Measurements from ENCODE around the gene BRAP.

DNA sequence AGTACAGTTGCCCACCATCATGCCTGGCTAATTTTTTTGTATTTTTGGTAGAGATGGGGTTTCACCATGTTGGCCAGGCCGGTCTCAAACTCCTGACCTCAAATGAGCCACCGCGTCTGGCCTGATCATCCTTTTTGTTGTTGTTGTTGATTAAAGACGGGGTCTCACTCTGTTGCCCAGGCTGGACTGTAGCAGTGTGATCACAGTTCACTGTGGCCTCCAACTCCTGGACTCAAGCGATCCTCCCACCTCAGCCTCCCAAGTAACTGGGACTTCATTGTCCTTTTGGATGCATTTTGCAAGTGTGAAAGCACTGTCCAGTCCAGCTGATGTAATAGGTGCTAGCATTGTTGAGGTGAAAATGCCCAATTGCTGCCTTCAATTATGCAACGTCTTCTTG lies 59.5 kb downstream of the BRAP start:
- TF ChIP-seq POLR2A (IDR thresholded peaks at IDR 0.05) (no peak), EP300 (IDR thresholded peaks at IDR 0.05) (no peak), POLR2AphosphoS5 (IDR thresholded peaks at IDR 0.05) (no peak)
- TF ChIP-seq, protein P1, sequence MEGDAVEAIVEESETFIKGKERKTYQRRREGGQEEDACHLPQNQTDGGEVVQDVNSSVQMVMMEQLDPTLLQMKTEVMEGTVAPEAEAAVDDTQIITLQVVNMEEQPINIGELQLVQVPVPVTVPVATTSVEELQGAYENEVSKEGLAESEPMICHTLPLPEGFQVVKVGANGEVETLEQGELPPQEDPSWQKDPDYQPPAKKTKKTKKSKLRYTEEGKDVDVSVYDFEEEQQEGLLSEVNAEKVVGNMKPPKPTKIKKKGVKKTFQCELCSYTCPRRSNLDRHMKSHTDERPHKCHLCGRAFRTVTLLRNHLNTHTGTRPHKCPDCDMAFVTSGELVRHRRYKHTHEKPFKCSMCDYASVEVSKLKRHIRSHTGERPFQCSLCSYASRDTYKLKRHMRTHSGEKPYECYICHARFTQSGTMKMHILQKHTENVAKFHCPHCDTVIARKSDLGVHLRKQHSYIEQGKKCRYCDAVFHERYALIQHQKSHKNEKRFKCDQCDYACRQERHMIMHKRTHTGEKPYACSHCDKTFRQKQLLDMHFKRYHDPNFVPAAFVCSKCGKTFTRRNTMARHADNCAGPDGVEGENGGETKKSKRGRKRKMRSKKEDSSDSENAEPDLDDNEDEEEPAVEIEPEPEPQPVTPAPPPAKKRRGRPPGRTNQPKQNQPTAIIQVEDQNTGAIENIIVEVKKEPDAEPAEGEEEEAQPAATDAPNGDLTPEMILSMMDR (IDR thresholded peaks at IDR 0.05): no peak
